PC-3 (cell line): ENCODE measurements around the gene PLD1.

Experiments
- CTCF ChIP-seq: fragments of 300-600 bp; sonication (generic); conservative IDR thresholded peaks from 2 replicates; pipeline ENCODE4 v1.5.1; 2017; ENCODE audit warnings: antibody characterized with exemption, low read depth, mild to moderate bottlenecking, low read length
- EZH2 ChIP-seq: fragments of 300-600 bp; sonication (generic); IDR thresholded peaks from one replicate; pipeline ENCODE4 v1.6.1; 2017; ENCODE audit warnings: antibody characterized with exemption, mild to moderate bottlenecking, low read length; ENCODE audit not compliant: unreplicated experiment

GRCh38 chr3:171663805-171664204, 146.5 kb downstream of the PLD1 start:
- no peak for TF ChIP-seq CTCF
- no peak for TF ChIP-seq EZH2
